Calu3 (cell line): Measurements from ENCODE around the gene NOP14. TPM values are rescaled to one million over a fixed set of nuclear protein-coding genes. Genes with fewer than 3 reads are reported as not detected.

Experiments
- BruUV-seq: library from RNA; stranded (reverse); fragments of 400-500 nt; replicated peaks from 2 replicates; lab custom pipeline; 2021; lab: Mats Ljungman, UMichigan
- CTCF ChIA-PET: fragments of 300-600 bp; sonication (Branson Sonifier 250); formaldehyde crosslinking; loops from one replicate; lab custom pipeline; 2022; ENCODE audit warnings: antibody characterized with exemption; lab: Charles Lee
- DNase-seq: peaks from one replicate; pipeline ENCODE4 v3.0.0; 2022
- H3K27ac Mint-ChIP-seq: one replicate; pipeline ENCODE4 v1.8.0; 2022; ENCODE audit warnings: mixed read lengths; ENCODE audit not compliant: unreplicated experiment
- H3K27me3 Mint-ChIP-seq: one replicate; pipeline ENCODE4 v1.8.0; 2022; ENCODE audit warnings: mixed read lengths; ENCODE audit not compliant: unreplicated experiment
- H3K36me3 Mint-ChIP-seq: one replicate; pipeline ENCODE4 v1.8.0; 2022; ENCODE audit warnings: mild to moderate bottlenecking, moderate library complexity, mixed read lengths; ENCODE audit not compliant: insufficient read depth, unreplicated experiment
- H3K4me1 Mint-ChIP-seq: one replicate; pipeline ENCODE4 v1.8.0; 2022; ENCODE audit warnings: mild to moderate bottlenecking, low read depth, mixed read lengths; ENCODE audit not compliant: unreplicated experiment
- H3K4me3 Mint-ChIP-seq: one replicate; pipeline ENCODE4 v1.8.0; 2022; ENCODE audit warnings: mild to moderate bottlenecking, low read depth, moderate library complexity, mixed read lengths; ENCODE audit not compliant: unreplicated experiment
- H3K9me3 Mint-ChIP-seq: one replicate; pipeline ENCODE4 v1.8.0; 2022; ENCODE audit warnings: low read depth, mixed read lengths; ENCODE audit not compliant: unreplicated experiment
- intact Hi-C: fragments of 100-400 bp; cut with micrococcal nuclease; formaldehyde crosslinking; loops from one replicate; pipeline ENCODE4 v1.10.0; 2022; ENCODE audit not compliant: unreplicated experiment
- total RNA-seq: library from RNA; stranded (reverse); gene quantifications from 2 replicates; pipeline ENCODE4 v1.2.3, GENCODE V29; 2022
- TF ChIP-seq, protein P1 (sequence below): fragments of 200-600 bp; IDR thresholded peaks from one replicate; pipeline ENCODE4 v1.8.0; 2022; ENCODE audit warnings: antibody characterized with exemption; ENCODE audit not compliant: unreplicated experiment

NOP14 gene
- total RNA-seq, 1 experiment from 2014 or later = 29.4 TPM

DNA sequence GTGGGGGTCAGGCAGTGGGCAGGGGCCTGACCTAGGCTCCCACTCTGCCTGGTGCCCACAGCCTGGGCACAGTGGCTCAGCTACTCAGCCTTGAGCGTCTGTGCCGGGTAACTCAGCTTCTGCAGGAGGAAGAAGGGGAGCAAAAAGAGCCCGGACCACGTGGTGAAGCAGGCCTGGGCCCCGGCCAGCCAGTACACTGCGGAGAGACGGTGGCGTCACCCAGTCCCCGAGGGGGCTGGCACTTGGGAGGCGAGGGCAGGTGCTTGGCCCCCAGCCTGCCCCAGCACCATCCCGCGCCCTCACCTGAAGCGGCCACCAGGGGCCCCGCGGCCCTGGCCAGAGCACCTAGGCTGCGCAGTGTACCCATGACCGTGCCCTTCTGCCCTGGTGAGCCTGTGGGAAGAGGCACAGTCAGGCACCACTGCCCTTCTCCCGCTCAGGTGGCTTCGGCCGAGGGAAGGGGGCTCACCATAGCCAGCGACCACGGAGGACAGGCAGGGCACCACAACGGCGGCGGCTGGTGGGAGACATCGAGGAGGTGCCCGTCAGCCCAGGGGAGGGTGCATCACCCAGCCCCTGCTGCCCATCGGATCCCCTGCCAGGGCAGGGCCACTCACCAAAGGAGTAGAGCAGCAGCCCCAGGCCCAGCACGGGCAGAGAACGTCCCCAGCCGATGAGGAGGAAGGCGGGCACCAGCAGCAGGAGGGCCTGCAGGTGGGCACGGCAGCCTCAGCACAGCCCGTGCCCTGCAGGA lies 32.3 kb downstream of the NOP14 start:
- BruUV-seq = no TSS peak
- TF ChIP-seq, protein P1, sequence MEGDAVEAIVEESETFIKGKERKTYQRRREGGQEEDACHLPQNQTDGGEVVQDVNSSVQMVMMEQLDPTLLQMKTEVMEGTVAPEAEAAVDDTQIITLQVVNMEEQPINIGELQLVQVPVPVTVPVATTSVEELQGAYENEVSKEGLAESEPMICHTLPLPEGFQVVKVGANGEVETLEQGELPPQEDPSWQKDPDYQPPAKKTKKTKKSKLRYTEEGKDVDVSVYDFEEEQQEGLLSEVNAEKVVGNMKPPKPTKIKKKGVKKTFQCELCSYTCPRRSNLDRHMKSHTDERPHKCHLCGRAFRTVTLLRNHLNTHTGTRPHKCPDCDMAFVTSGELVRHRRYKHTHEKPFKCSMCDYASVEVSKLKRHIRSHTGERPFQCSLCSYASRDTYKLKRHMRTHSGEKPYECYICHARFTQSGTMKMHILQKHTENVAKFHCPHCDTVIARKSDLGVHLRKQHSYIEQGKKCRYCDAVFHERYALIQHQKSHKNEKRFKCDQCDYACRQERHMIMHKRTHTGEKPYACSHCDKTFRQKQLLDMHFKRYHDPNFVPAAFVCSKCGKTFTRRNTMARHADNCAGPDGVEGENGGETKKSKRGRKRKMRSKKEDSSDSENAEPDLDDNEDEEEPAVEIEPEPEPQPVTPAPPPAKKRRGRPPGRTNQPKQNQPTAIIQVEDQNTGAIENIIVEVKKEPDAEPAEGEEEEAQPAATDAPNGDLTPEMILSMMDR = peak; percentile 24
- intact Hi-C loops = no loop called here
- DNase-seq = no peak
- Mint-ChIP-seq H3K36me3 (peaks cover 44% of the 10 kb centered on the region), H3K4me3 (no peak overlapping the region), H3K9me3 (no peaks in the 10 kb centered on the region), H3K27me3 (no peaks in the 10 kb centered on the region), H3K4me1 (peaks cover 2% of the 10 kb centered on the region), H3K27ac (no peak overlapping the region)
- CTCF ChIA-PET = no interaction called here

DNA sequence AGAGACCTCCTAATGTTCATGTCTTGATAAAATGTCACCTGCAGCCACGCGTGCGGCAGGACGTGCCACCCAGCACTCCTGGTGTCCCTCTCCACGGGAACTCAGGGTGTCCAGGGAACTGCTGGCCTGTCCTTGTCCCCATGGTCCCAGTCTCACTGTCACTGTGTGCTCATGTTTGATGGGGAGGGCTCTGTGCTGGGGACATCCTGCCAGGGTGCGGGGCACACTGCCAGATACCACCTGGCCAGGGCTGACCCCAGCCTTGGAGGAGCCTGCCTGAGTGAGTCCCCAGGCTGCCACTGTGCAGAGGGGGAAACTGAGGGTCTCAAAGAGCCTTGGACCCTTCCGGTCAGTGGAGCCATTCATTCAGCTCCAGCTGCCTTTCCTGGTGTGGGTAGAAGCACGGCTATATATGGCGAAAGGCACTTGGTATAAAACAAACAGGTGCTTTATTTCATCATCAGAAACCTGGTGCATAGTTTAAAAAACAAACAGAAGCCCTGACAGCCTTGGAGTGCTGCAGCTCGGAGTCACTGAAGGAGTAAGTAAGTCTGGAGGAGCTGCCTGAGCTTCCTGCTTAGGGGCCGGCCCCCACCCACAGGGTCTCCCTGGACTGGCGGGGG lies 33.0 kb downstream of the NOP14 start:
- Mint-ChIP-seq H3K36me3 (peaks cover 37% of the 10 kb centered on the region), H3K27ac (no peak overlapping the region), H3K27me3 (no peaks in the 10 kb centered on the region), H3K9me3 (no peaks in the 10 kb centered on the region), H3K4me3 (no peak overlapping the region), H3K4me1 (no peaks in the 10 kb centered on the region)
- intact Hi-C loops = no loop called here
- TF ChIP-seq, protein P1 = no peak
- DNase-seq = no peak
- CTCF ChIA-PET = no interaction called here
- BruUV-seq = no TSS peak

DNA sequence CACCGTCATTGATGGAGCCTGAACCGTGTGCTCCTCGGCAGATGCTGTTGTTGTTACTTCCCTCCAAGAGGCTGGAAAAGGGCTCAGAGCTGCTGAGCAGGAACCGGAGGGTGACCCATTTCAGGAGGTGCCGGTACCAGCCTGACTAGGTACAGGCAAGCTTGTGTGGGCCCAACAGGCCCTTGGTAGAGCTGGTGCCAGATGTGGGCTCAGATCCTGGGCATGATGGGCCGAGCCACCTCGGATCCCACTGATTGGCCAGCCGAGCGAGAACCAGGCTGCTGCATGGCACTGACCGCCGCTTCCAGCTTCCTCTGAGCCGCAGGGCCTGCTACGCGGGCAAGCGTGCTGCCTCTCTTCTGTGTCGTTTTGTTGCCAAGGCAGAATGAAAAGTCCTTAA lies 33.7 kb downstream of the NOP14 start:
- Mint-ChIP-seq H3K27ac (no peak overlapping the region), H3K9me3 (no peaks in the 10 kb centered on the region), H3K36me3 (peaks cover 29% of the 10 kb centered on the region), H3K4me3 (no peak overlapping the region), H3K4me1 (no peaks in the 10 kb centered on the region), H3K27me3 (no peaks in the 10 kb centered on the region)
- TF ChIP-seq, protein P1 = no peak
- intact Hi-C loops = no loop called here
- no peak for DNase-seq
- CTCF ChIA-PET = no interaction called here
- BruUV-seq = TSS peak; percentile 63

DNA sequence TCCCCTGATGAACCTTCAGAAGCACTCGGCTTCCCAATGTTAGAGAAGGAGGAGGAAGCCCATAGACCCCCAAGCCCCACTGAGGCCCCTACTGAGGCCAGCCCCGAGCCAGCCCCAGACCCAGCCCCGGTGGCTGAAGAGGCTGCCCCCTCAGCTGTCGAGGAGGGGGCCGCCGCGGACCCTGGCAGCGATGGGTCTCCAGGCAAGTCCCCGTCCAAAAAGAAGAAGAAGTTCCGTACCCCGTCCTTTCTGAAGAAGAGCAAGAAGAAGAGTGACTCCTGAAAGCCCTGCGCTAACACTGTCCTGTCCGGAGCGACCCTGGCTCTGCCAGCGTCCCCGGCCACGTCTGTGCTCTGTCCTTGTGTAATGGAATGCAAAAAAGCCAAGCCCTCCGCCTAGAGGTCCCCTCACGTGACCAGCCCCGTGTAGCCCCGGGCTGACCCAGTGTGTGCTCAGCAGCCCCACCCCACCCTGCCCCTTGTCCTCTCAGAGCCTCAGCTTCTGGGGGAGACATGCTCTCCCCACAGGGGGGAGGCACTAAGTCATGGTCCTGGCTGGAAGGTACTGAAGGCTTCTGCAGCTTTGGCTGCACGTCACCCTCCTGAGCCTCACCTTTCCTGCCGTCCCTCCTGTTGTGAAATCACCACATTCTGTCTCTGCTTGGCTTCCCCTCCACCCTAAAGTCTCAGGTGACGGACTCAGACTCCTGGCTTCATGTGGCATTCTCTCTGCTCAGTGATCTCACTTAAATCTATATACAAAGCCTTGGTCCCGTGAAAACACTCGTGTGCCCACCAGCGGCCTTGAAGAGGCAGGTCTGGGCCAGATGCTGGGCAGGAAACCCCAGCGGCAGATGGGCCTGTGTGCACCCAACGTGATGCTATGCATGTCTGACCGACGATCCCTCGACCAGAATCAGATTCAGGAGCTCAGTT lies 34.7 kb downstream of the NOP14 start:
- H3K4me3 Mint-ChIP-seq = no peak overlapping the region
- H3K4me1 Mint-ChIP-seq = no peaks in the 10 kb centered on the region
- CTCF ChIA-PET = no interaction called here
- no peak overlapping the region for H3K27ac Mint-ChIP-seq
- DNase-seq = no peak
- TF ChIP-seq, protein P1 = no peak
- H3K36me3 Mint-ChIP-seq = peaks cover 25% of the 10 kb centered on the region
- intact Hi-C loops = no loop called here
- no peaks in the 10 kb centered on the region for H3K9me3 Mint-ChIP-seq
- no peaks in the 10 kb centered on the region for H3K27me3 Mint-ChIP-seq
- no TSS peak for BruUV-seq
